K562 (cell line): ENCODE measurements around the gene ZNF541. TPM values are rescaled to one million over a fixed set of nuclear protein-coding genes. Genes with fewer than 3 reads are reported as not detected.

Source experiments
- CSDE1 ChIP-seq, 2 experiments: fragments of 450-650 bp; IDR thresholded peaks; 2 replicates each; pipeline ENCODE4 v1.6.1; 2016; ENCODE audit warnings: mild to moderate bottlenecking in 1 of 2
- E2F5 ChIP-seq: sonication (generic); formaldehyde crosslinking; IDR thresholded peaks from 2 replicates; pipeline ENCODE4 v1.8.0; 2022; ENCODE audit warnings: mild to moderate bottlenecking, missing genetic modification reagents
- HOMEZ ChIP-seq: fragments of 250-450 bp; sonication (Bioruptor Pico); IDR thresholded peaks from 2 replicates; pipeline ENCODE4 v1.4.0; 2020; ENCODE audit warnings: mild to moderate bottlenecking, moderate library complexity
- MEIS2 ChIP-seq: fragments of 450-650 bp; IDR thresholded peaks from 2 replicates; pipeline ENCODE4 v1.6.1; 2014; ENCODE audit warnings: mild to moderate bottlenecking; ENCODE audit not compliant: partially characterized antibody
- NELFE ChIP-seq: IDR thresholded peaks from 2 replicates; pipeline ENCODE4 v1.6.1; 2011; ENCODE audit warnings: mild to moderate bottlenecking; ENCODE audit not compliant: insufficient read depth, insufficient read length
- NONO ChIP-seq, 2 experiments: fragments of 200-400 bp in 1 of 2; fragments of 450-650 bp in 1 of 2; formaldehyde crosslinking in 1 of 2; IDR thresholded peaks; 2 replicates each; pipeline ENCODE4 v1.6.1; 2017; ENCODE audit warnings: low read depth in 2 of 2, mild to moderate bottlenecking in 2 of 2, moderate library complexity in 2 of 2, low read length in 1 of 2
- NR2C2 ChIP-seq, 2 experiments: fragments of 200-800 bp in 1 of 2; sonication (Bioruptor generic) in 1 of 2; sonication (generic) in 1 of 2; formaldehyde crosslinking in 1 of 2; IDR thresholded peaks; 2 replicates each; pipeline versions ENCODE4 v1.6.1 to v1.8.0; 2016 to 2022; ENCODE audit warnings: mild to moderate bottlenecking in 1 of 2, missing compliant biosample characterization in 1 of 2, missing genetic modification characterization in 1 of 2, missing genetic modification reagents in 1 of 2
- PBX2 ChIP-seq, 2 experiments: IDR thresholded peaks in 1 of 2; conservative IDR thresholded peaks in 1 of 2; 2 replicates each; pipeline ENCODE4 v1.6.1; 2016; ENCODE audit warnings: low read depth in 2 of 2, mild to moderate bottlenecking in 1 of 2, missing compliant biosample characterization in 1 of 2, missing genetic modification characterization in 1 of 2, moderate library complexity in 1 of 2
- PTBP1 ChIP-seq: fragments of 200-400 bp; formaldehyde crosslinking; IDR thresholded peaks from 2 replicates; pipeline ENCODE4 v1.6.1; 2017; ENCODE audit warnings: low read depth, low read length
- SMARCB1 ChIP-seq: IDR thresholded peaks from 2 replicates; pipeline ENCODE4 v1.6.1; 2011; ENCODE audit warnings: improper control_type of control experiment, low read depth; ENCODE audit not compliant: insufficient read length
- ZNF140 ChIP-seq: fragments of 250-450 bp; sonication (Bioruptor Pico); IDR thresholded peaks from 2 replicates; pipeline ENCODE4 v1.8.0; 2021; ENCODE audit warnings: moderate library complexity, mild to moderate bottlenecking, inconsistent platforms
- ZNF282 ChIP-seq: sonication (generic); formaldehyde crosslinking; IDR thresholded peaks from 2 replicates; pipeline ENCODE4 v1.8.1; 2023; ENCODE audit warnings: missing genetic modification reagents
- ZNF3 ChIP-seq: fragments of 250-450 bp; sonication (Bioruptor Pico); IDR thresholded peaks from 2 replicates; pipeline ENCODE4 v1.5.0; 2021; ENCODE audit warnings: mild to moderate bottlenecking, moderate library complexity
- ZNF398 ChIP-seq: fragments of 250-450 bp; sonication (Bioruptor Pico); IDR thresholded peaks from 2 replicates; pipeline ENCODE4 v1.8.0; 2021; ENCODE audit warnings: moderate library complexity, mild to moderate bottlenecking, inconsistent platforms
- ZNF518B ChIP-seq: fragments of 250-450 bp; sonication (Bioruptor Pico); IDR thresholded peaks from 2 replicates; pipeline ENCODE4 v1.5.0; 2021; ENCODE audit warnings: mild to moderate bottlenecking, moderate library complexity
- polyA plus RNA-seq, 8 experiments: library from polyadenylated mRNA; depleted of rRNA in 4 of 8; stranded (reverse) in 5 of 8; unstranded in 3 of 8; fragments of >200 nt; fragmentation: Nextera tagmentation in 2 of 8; fragmentation: Illumina TruSeq in 1 of 8; extraction: Ambion mirVana in 2 of 8; extraction: Trizol in 1 of 8; gene quantifications; 2 replicates each; pipeline versions ENCODE4 v1.2.1 to v1.2.3, GENCODE V29; 2011 to 2014; ENCODE audit warnings: inconsistent platforms in 1 of 8, missing spikeins in 1 of 8
- total RNA-seq, 7 experiments: library from RNA; depleted of rRNA in 6 of 7; stranded (reverse); fragments of >200 nt in 6 of 7; fragmentation: Illumina TruSeq in 2 of 7; extraction: Trizol in 2 of 7; gene quantifications; 2 replicates each; pipeline versions ENCODE4 v1.2.1 to v1.2.3, GENCODE V29; 2011 to 2021; ENCODE audit warnings: low replicate concordance in 1 of 7

ZNF541 gene
- total and polyA plus RNA-seq, 9 of the 15 experiments (the other 6 are each of a cell fraction or from before 2014, with no cell fraction given): 0.04 to 0.11 (median 0.05) TPM; not detected in 1

GRCh38 chr19:47582320-47582909, 9.5 kb upstream of the ZNF541 start (continued):
- TF ChIP-seq ZNF518B (CRISPR knock-in tag) (no peak), CSDE1 (IDR thresholded peaks at IDR 0.05) (no peak), NELFE (no peak), ZNF282 (no peak), NR2C2 (CRISPR knock-in tag; IDR thresholded peaks at IDR 0.05) (no peak), NR2C2 (tag; IDR thresholded peaks at IDR 0.05) (no peak), PTBP1 (no peak), ZNF3 (CRISPR knock-in tag) (no peak), MEIS2 (peak; percentile 27), ZNF140 (CRISPR knock-in tag) (no peak), E2F5 (CRISPR knock-in tag) (no peak), HOMEZ (no peak), SMARCB1 (no peak), NONO (IDR thresholded peaks at IDR 0.05; ENCODE audit: low read depth in 2 of 2, low read length in 1 of 2) (no peak), PBX2 (CRISPR knock-in tag; IDR thresholded peaks at IDR 0.05; ENCODE audit: low read depth) (no peak), PBX2 (tag; conservative IDR thresholded peaks at IDR 0.05; ENCODE audit: low read depth) (peak; percentile 61; the same call in 1 of the 2 replicates), ZNF398 (CRISPR knock-in tag) (no peak)
